ENCODE measurements around the gene PARD6A.

PARD6A gene

GRCh38 chr16:67660564-67661028 is at the start of gene PARD6A:
PARD6A (plus strand) TSS chr16:67660960; CDS start chr16:67661039, 79 bp downstream.
- peak; percentile 98 for DNase-seq

- DNase-seq, result no peak
These were observed 47.0 kb upstream of the PARD6A start for GRCh38 chr16:67613808-67614207.

- DNase-seq, result no peak
These were observed 32.5 kb upstream of the PARD6A start for GRCh38 chr16:67628216-67628615.

- no peak for DNase-seq
These were observed 28.2 kb upstream of the PARD6A start for GRCh38 chr16:67632415-67633172.

GRCh38 chr16:67636713-67637112 is 24.0 kb upstream of the PARD6A start:
- DNase-seq, result no peak

- no peak for DNase-seq
These were observed 23.1 kb upstream of the PARD6A start for GRCh38 chr16:67637625-67638024.

GRCh38 chr16:67641779-67642708 is 18.7 kb upstream of the PARD6A start:
- DNase-seq, result peak; percentile 82

GRCh38 chr16:67644038-67644437 is 16.7 kb upstream of the PARD6A start:
- no peak for DNase-seq

- DNase-seq, result no peak
These were observed 15.2 kb upstream of the PARD6A start for GRCh38 chr16:67645397-67646121.

GRCh38 chr16:67647111-67647651 is 13.6 kb upstream of the PARD6A start:
- no peak for DNase-seq

GRCh38 chr16:67647681-67648080 is 13.1 kb upstream of the PARD6A start:
- no peak for DNase-seq

GRCh38 chr16:67648088-67648763 is 12.5 kb upstream of the PARD6A start:
- no peak for DNase-seq

- no peak for DNase-seq
These were observed 11.9 kb upstream of the PARD6A start for GRCh38 chr16:67648764-67649407.

GRCh38 chr16:67649494-67649931 is 11.2 kb upstream of the PARD6A start:
- DNase-seq, result no peak

GRCh38 chr16:67650023-67650422 is 10.7 kb upstream of the PARD6A start:
- no peak for DNase-seq

- no peak for DNase-seq
These were observed 9.7 kb upstream of the PARD6A start for GRCh38 chr16:67651039-67651438.

GRCh38 chr16:67651847-67652246 is 8.9 kb upstream of the PARD6A start:
- DNase-seq, result no peak

GRCh38 chr16:67652578-67653127 is 8.1 kb upstream of the PARD6A start:
- no peak for DNase-seq

- no peak for DNase-seq
These were observed 7.5 kb upstream of the PARD6A start for GRCh38 chr16:67653128-67653788.

- no peak for DNase-seq
These were observed 6.9 kb upstream of the PARD6A start for GRCh38 chr16:67653789-67654402.

Data from NCI-H1092 (cell line).